Hepatocyte (in vitro differentiated cells): ENCODE data around the gene GINS1.

Experiments used
- CTCF ChIP-seq: fragments of 200-600 bp; sonication (generic); IDR thresholded peaks from 2 replicates; pipeline ENCODE4 v1.5.1; 2016; ENCODE audit warnings: antibody characterized with exemption, mild to moderate bottlenecking; ENCODE audit not compliant: poor library complexity
- EZH2 ChIP-seq: fragments of 200-600 bp; sonication (generic); IDR thresholded peaks from 2 replicates; pipeline ENCODE4 v1.6.1; 2016; ENCODE audit warnings: antibody characterized with exemption, mild to moderate bottlenecking, borderline replicate concordance
- EZH2phosphoT487 ChIP-seq: fragments of 200-600 bp; sonication (generic); IDR thresholded peaks from one replicate; pipeline ENCODE4 v1.6.1; 2018; ENCODE audit warnings: antibody characterized with exemption, mild to moderate bottlenecking, low read depth, moderate library complexity; ENCODE audit not compliant: unreplicated experiment, severe bottlenecking

DNA sequence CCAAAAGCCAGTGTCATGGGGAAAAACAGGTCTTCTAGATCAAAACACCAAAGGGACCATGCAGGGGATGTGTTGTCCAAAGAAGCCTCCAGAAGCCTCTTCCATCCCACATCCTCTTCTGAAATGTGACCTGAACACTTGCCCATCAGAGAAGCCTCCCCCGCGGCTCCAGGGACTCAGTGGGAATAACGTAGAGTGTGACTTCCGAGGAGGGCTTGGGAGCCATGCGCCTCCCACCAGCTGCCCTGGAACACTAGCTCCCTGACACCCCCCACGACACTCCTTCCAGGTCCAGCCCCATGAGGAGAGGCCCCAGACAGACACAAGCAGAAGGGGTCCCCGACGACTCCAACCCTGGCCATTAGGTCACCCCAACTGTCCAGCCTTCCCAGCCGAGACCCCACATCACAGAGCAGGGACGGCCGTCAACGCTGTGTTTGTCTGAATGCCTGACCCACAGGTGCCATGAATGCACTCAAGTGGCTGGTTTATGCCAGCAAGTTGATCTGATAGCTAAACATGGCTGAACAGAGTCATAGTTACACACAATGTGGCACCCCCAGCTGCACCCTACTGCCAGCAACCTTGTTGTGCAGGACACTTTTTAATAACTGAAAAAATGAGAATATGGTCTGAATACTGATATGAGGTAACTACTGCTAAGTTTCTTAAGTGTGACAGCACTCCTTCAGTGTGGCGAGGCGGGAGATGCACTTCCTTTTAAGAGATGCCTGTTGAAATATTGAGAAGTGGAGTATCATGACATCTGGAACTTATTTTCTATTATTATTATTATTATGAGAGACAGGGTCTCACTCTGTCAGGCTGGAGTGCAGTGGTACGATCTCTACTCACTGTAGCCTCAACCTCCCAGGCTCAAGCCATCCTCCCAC lies 58.0 kb downstream of the GINS1 start:
- TF ChIP-seq EZH2 (no peak), CTCF (no peak), EZH2phosphoT487 (no peak)
